T-helper 17 cell (primary cell): ENCODE results near the gene RARRES1. TPM values are rescaled to one million over a fixed set of nuclear protein-coding genes. Genes with fewer than 3 reads are reported as not detected.

Source experiments
- ATAC-seq: fragments of 150-1000 bp; cut with Tn5 transposase; 2 replicates; pipeline ENCODE4 v1.10.0; 2021; ENCODE audit warnings: mild to moderate bottlenecking, moderate library complexity
- DNase-seq, 3 donors: peaks; one replicate each; pipeline versions ENCODE4 v3.0.0 to v3.0.0-alpha.2; 2020 to 2021
- H3K9me3 ChIP-seq: one replicate; pipeline ENCODE4 v1.7.0; 2013; ENCODE audit warnings: low read length, mild to moderate bottlenecking; ENCODE audit not compliant: control insufficient read depth, poor library complexity, severe bottlenecking
- H3K27ac Mint-ChIP-seq: one replicate; pipeline ENCODE4 v1.8.0; 2022; ENCODE audit warnings: mild to moderate bottlenecking, moderate library complexity, mixed read lengths
- H3K27me3 Mint-ChIP-seq: one replicate; pipeline ENCODE4 v1.8.0; 2022; ENCODE audit warnings: mixed read lengths
- H3K36me3 Mint-ChIP-seq: one replicate; pipeline ENCODE4 v1.8.0; 2022; ENCODE audit warnings: low read depth, mixed read lengths
- H3K4me1 Mint-ChIP-seq: one replicate; pipeline ENCODE4 v1.8.0; 2022; ENCODE audit warnings: mild to moderate bottlenecking, mixed read lengths
- H3K4me3 Mint-ChIP-seq: one replicate; pipeline ENCODE4 v1.8.0; 2022; ENCODE audit warnings: mild to moderate bottlenecking, moderate library complexity, mixed read lengths
- total RNA-seq, 4 donors: library from RNA in 2 of 4; stranded (reverse) in 2 of 4; gene quantifications; one replicate each; pipeline ENCODE4 v1.2.3 and lab custom pipeline; 2022 to 2026

The RARRES1 gene
- total RNA-seq (not detected), total RNA-seq (lab: John Stamatoyannopoulos, UW) (0 reads per million in 2 donors)

GRCh38 chr3:158731938-158732855 lies at the start of gene RARRES1:
Gene RARRES1 (minus strand): TSS chr3:158732457. CDS start chr3:158732415, 42 bp downstream.
- ATAC-seq (peak; percentile 56), DNase-seq (peak in 1 of 3 donors; percentile 19)
- Mint-ChIP-seq H3K36me3 (no peaks in the 10 kb centered on the region), H3K4me3 (peak within 1 kb of the TSS; percentile 77), H3K4me1 (peaks cover 6% of the 10 kb centered on the region), H3K27ac (no peak within 1 kb of the TSS), H3K27me3 (no peaks in the 10 kb centered on the region)
- H3K9me3 ChIP-seq, result no peaks in the 10 kb centered on the region

DNA sequence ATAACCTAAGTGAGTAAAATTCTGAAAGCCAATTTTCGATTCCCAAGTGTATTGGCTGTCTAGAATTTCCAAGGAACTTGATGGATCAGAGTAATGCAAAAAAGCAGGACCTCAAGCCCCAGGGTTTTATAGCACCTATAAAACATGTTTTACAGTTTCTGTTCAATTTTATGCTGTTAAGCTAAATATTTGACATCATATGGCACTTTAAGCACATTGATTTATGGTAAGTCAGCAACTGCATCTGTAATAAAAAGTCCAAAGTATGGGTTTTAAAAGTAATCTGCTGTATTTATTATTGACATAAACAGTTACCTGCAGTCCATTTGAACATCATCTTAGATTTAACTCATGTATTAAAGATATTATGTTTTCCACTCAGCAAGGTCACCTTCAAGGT lies 49.6 kb upstream of the RARRES1 start:
- Mint-ChIP-seq H3K36me3 (no peaks in the 10 kb centered on the region), H3K4me1 (no peaks in the 10 kb centered on the region), H3K4me3 (no peak overlapping the region), H3K27ac (no peak overlapping the region), H3K27me3 (no peaks in the 10 kb centered on the region)
- DNase-seq (no peak), ATAC-seq (no peak)
- H3K9me3 ChIP-seq, result no peaks in the 10 kb centered on the region

GRCh38 chr3:158781191-158781590 lies 48.9 kb upstream of the RARRES1 start:
- ATAC-seq (no peak), DNase-seq (no peak)
- Mint-ChIP-seq H3K4me1 (no peaks in the 10 kb centered on the region), H3K4me3 (no peak overlapping the region), H3K27ac (no peak overlapping the region), H3K27me3 (no peaks in the 10 kb centered on the region), H3K36me3 (no peaks in the 10 kb centered on the region)
- H3K9me3 ChIP-seq, result no peaks in the 10 kb centered on the region

- H3K27ac Mint-ChIP-seq, result no peak overlapping the region
- no peak overlapping the region for H3K4me3 Mint-ChIP-seq
- H3K36me3 Mint-ChIP-seq, result no peaks in the 10 kb centered on the region
- no peak for DNase-seq
- no peaks in the 10 kb centered on the region for H3K27me3 Mint-ChIP-seq
- no peaks in the 10 kb centered on the region for H3K4me1 Mint-ChIP-seq
- H3K9me3 ChIP-seq, result no peaks in the 10 kb centered on the region
- no peak for ATAC-seq
Measured at GRCh38 chr3:158780766-158781165, 48.5 kb upstream of the RARRES1 start.

- H3K27ac Mint-ChIP-seq, result no peak overlapping the region
- peaks cover 16% of the 10 kb centered on the region for H3K4me1 Mint-ChIP-seq
- DNase-seq (no peak), ATAC-seq (no peak)
- H3K27me3 Mint-ChIP-seq, result no peaks in the 10 kb centered on the region
- peaks cover 4% of the 10 kb centered on the region for H3K36me3 Mint-ChIP-seq
- H3K4me3 Mint-ChIP-seq, result no peak overlapping the region
- H3K9me3 ChIP-seq, result no peaks in the 10 kb centered on the region
Measured at GRCh38 chr3:158777161-158777873, 45.1 kb upstream of the RARRES1 start.

DNA sequence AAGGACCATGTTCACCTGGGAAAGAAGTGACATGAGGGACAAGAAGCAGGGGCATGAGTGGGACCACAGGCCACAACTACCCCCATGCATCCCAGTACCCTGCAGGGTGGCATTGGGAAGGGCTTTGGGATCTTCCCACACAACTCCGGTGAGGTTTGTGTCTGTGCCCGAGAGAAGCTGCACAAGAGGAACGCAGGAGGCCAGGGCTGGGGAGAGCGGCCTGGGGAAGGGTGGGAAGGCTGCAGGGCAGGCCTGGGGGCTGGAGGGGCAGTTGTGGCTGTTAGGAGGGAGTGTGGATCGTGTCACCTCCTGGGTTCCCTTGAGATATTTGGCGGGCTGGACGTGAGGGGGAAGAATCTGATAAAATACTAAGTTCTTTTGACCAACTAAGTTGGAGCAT lies 44.3 kb upstream of the RARRES1 start:
- no peaks in the 10 kb centered on the region for H3K27me3 Mint-ChIP-seq
- DNase-seq (no peak), ATAC-seq (no peak)
- H3K9me3 ChIP-seq, result no peaks in the 10 kb centered on the region
- H3K36me3 Mint-ChIP-seq, result peaks cover 4% of the 10 kb centered on the region
- H3K4me1 Mint-ChIP-seq, result peaks cover 18% of the 10 kb centered on the region
- H3K27ac Mint-ChIP-seq, result no peak overlapping the region
- no peak overlapping the region for H3K4me3 Mint-ChIP-seq

- DNase-seq, result no peak
- H3K27me3 Mint-ChIP-seq, result no peaks in the 10 kb centered on the region
- peaks cover 4% of the 10 kb centered on the region for H3K36me3 Mint-ChIP-seq
- H3K9me3 ChIP-seq, result no peaks in the 10 kb centered on the region
- ATAC-seq, result no peak
- H3K27ac Mint-ChIP-seq, result peak overlapping the region; percentile 0
- H3K4me3 Mint-ChIP-seq, result no peak overlapping the region
- peaks cover 18% of the 10 kb centered on the region for H3K4me1 Mint-ChIP-seq
Measured at GRCh38 chr3:158775426-158776410, 43.5 kb upstream of the RARRES1 start.

DNA sequence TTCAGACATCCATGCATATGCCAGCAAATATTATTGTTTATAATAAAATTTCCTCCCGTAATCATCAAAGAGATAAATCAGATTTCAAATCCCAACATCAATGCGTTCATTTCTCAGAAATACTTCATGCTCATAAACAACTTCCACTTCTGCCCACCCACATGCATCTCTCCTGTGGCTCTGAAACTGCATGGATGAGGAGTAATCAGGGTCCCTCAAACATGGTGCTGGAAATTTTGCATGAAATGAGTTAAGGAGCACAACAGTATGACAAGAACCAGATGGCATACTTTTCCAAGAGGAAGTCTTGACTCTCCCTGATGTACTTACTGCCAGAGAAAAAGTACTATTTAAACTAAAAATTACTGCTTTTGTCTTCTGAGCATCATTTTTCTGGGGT lies 42.7 kb upstream of the RARRES1 start:
- Mint-ChIP-seq H3K4me3 (no peak overlapping the region), H3K4me1 (peaks cover 18% of the 10 kb centered on the region), H3K27ac (peak overlapping the region; percentile 0), H3K36me3 (peaks cover 4% of the 10 kb centered on the region), H3K27me3 (no peaks in the 10 kb centered on the region)
- DNase-seq (no peak), ATAC-seq (no peak)
- no peaks in the 10 kb centered on the region for H3K9me3 ChIP-seq

DNA sequence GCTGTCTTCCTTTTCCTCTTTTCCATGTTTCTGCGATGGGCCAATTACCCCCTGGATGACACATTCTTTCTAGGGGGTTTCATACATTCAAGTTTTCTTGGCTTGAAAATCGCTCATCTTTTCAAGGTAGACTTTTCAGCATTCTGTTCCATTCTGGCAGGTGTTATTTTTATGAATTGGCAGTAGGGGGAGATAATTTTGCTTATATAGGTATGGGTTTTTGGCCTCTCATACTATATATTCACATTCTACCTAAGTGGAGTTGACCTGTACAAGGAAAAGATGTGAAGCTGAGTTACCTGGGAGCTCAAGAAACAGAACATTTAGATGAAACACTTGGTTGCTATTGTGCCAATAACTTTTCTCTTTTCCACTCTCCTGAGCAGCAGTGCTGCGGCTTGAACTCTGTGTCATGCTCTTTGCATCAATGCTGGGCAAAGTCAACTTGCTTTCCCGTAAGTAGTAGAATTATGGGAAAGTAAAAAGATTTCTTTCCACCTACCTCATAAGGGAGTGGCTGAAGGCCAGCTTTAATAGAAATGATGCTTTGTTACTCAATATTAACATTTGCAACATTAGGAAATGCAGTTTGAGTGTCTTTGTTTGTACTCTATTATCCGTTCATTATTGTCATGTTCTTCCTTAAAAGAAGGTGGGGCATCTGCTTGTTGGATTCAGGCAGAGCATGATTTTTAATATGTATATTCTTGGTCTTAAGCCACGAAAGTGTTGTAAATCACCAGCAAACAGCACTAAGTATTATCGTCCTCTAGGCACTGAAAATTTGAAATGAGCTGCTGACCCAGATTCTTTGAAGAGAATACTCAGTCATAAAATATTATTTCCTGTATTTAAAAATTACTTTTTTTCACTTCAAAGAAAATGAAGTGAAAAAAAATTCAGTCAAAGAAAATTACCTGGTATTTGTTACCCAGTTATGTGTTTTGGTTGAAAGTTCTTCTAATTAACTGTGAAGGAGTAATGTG lies 41.9 kb upstream of the RARRES1 start:
- H3K9me3 ChIP-seq, result no peaks in the 10 kb centered on the region
- H3K27me3 Mint-ChIP-seq, result no peaks in the 10 kb centered on the region
- ATAC-seq, result no peak
- H3K36me3 Mint-ChIP-seq, result peaks cover 4% of the 10 kb centered on the region
- no peak overlapping the region for H3K4me3 Mint-ChIP-seq
- H3K4me1 Mint-ChIP-seq, result peaks cover 18% of the 10 kb centered on the region
- DNase-seq, result no peak
- H3K27ac Mint-ChIP-seq, result no peak overlapping the region

- H3K27me3 Mint-ChIP-seq, result no peaks in the 10 kb centered on the region
- no peak for DNase-seq
- H3K4me3 Mint-ChIP-seq, result no peak overlapping the region
- ATAC-seq, result no peak
- H3K9me3 ChIP-seq, result no peaks in the 10 kb centered on the region
- no peak overlapping the region for H3K27ac Mint-ChIP-seq
- H3K36me3 Mint-ChIP-seq, result peaks cover 6% of the 10 kb centered on the region
- H3K4me1 Mint-ChIP-seq, result peaks cover 18% of the 10 kb centered on the region
Measured at GRCh38 chr3:158773166-158773565, 40.9 kb upstream of the RARRES1 start.

DNA sequence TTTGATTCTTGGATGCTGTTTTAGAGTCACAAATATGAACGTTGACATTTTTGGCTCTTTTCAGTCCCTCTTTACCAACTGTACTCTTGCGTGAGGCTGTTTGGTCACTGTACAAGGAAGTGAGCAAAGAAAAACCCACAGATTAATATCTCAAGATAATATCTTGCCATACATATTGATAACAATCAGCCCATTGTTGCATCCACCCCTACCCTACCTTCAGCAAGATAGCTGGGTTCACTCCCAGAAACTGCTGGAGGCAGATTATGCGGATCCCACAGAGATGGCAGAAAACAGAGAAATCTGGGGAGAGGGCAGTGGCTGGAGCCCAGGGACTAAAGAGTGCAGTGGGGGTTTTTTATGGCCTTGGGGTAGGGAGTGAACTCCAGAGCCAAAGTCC lies 39.7 kb upstream of the RARRES1 start:
- Mint-ChIP-seq H3K4me1 (peaks cover 18% of the 10 kb centered on the region), H3K4me3 (no peak overlapping the region), H3K27me3 (no peaks in the 10 kb centered on the region), H3K36me3 (peaks cover 6% of the 10 kb centered on the region), H3K27ac (no peak overlapping the region)
- DNase-seq (no peak), ATAC-seq (no peak)
- H3K9me3 ChIP-seq, result no peaks in the 10 kb centered on the region

DNA sequence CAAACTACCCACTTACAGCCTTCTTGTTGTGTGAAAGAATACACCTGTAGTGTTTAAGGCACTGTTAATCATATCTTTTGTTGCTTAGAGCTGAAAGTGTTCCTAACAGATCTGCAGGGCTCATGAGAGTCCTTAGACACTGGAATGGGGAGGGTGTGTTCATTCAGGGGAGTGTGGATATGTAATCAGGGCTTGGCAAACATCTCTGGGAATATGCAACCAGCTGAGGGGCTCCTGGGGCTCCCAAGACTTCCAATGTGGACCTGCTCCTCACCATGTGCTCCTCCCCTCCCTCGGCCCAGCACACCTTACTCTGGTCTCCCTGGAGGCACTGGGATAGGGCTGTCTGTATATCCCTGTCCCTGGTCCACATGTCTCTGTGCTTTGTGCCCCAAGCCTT lies 39.3 kb upstream of the RARRES1 start:
- H3K4me1 Mint-ChIP-seq, result peaks cover 18% of the 10 kb centered on the region
- H3K4me3 Mint-ChIP-seq, result no peak overlapping the region
- peaks cover 9% of the 10 kb centered on the region for H3K36me3 Mint-ChIP-seq
- DNase-seq (no peak), ATAC-seq (no peak)
- no peak overlapping the region for H3K27ac Mint-ChIP-seq
- H3K27me3 Mint-ChIP-seq, result no peaks in the 10 kb centered on the region
- H3K9me3 ChIP-seq, result no peaks in the 10 kb centered on the region
